Activated CD4-positive, alpha-beta T cell treated with anti-CD3 and anti-CD28 coated beads for 36 hours (primary cell): Measurements from ENCODE around the gene LCE2D. TPM values are rescaled to one million over a fixed set of nuclear protein-coding genes. Genes with fewer than 3 reads are reported as not detected.

Experiments
- ATAC-seq: fragments of 200-7000 bp; cut with Tn5 transposase; one replicate; pipeline ENCODE4 v1.10.0; 2021; ENCODE audit warnings: mild to moderate bottlenecking, moderate library complexity
- CTCF ChIA-PET: fragments of 350-600 bp; sonication (Branson Sonifier 250); formaldehyde crosslinking; loops from one replicate; lab custom pipeline; 2021; ENCODE audit warnings: antibody characterized with exemption; lab: Charles Lee
- POLR2A ChIA-PET: fragments of 350-600 bp; sonication (Branson Sonifier 250); formaldehyde crosslinking; loops from one replicate; lab custom pipeline; 2021; ENCODE audit warnings: antibody characterized with exemption, inconsistent platforms; lab: Charles Lee
- DNase-seq: peaks from one replicate; pipeline ENCODE4 v3.0.0-alpha.2; 2020
- H3K27ac Mint-ChIP-seq: one replicate; pipeline ENCODE4 v1.8.0; 2021; ENCODE audit warnings: mixed read lengths
- H3K27me3 Mint-ChIP-seq: one replicate; pipeline ENCODE4 v1.8.0; 2021; ENCODE audit warnings: mixed read lengths
- H3K36me3 Mint-ChIP-seq: one replicate; pipeline ENCODE4 v1.8.0; 2021; ENCODE audit warnings: low read depth, mixed read lengths
- H3K4me1 Mint-ChIP-seq: one replicate; pipeline ENCODE4 v1.8.0; 2021; ENCODE audit warnings: mixed read lengths
- H3K4me3 Mint-ChIP-seq: one replicate; pipeline ENCODE4 v1.8.0; 2021; ENCODE audit warnings: mild to moderate bottlenecking, moderate library complexity, mixed read lengths
- H3K9me3 Mint-ChIP-seq: one replicate; pipeline ENCODE4 v1.8.0; 2021; ENCODE audit warnings: low read depth, mixed read lengths
- intact Hi-C, 2 experiments: fragments of 100-400 bp; cut with DNase I in 1 of 2; cut with micrococcal nuclease in 1 of 2; formaldehyde crosslinking; loops; one replicate each; pipeline versions ENCODE4 v1.14.2 to v1.15.1; 2022 to 2024; cut with DNase I, micrococcal nuclease
- total RNA-seq, 2 experiments: library from RNA; stranded (reverse); gene quantifications; one replicate each; pipeline ENCODE4 v1.2.3, GENCODE V29; 2021

Gene LCE2D
- total RNA-seq, 2 experiments from 2014 or later, result not detected

- ChIA-PET CTCF (interaction anchor here (0.7 kb wide), 2 partner anchors 57 to 1005 kb away, joined by 3 read pairs; no protein-coding TSS in a partner anchor), POLR2A (no interaction called here)
- intact Hi-C loops, result no loop called here
- no peak within 1 kb of the TSS for H3K4me3 Mint-ChIP-seq
- H3K27ac Mint-ChIP-seq, result no peak within 1 kb of the TSS
- ATAC-seq (no peak), DNase-seq (no peak)
- H3K4me1 Mint-ChIP-seq, result no peaks in the 10 kb centered on the region
- no peaks in the 10 kb centered on the region for H3K9me3 Mint-ChIP-seq
- H3K27me3 Mint-ChIP-seq, result peaks cover 10% of the 10 kb centered on the region
- H3K36me3 Mint-ChIP-seq, result no peaks in the 10 kb centered on the region
Measured at GRCh38 chr1:152697701-152698600, 34.8 kb downstream of the LCE2D start, which contains the start of gene LCE2A. TSS of gene LCE2A (plus strand) at chr1:152698345. CDS start at chr1:152698902, 557 bp downstream.

- ChIA-PET POLR2A (no interaction called here), CTCF (no interaction called here)
- intact Hi-C loops, result no loop called here
- Mint-ChIP-seq H3K27me3 (peaks cover 10% of the 10 kb centered on the region), H3K36me3 (no peaks in the 10 kb centered on the region), H3K9me3 (peaks cover 5% of the 10 kb centered on the region), H3K4me1 (no peaks in the 10 kb centered on the region), H3K27ac (no peak overlapping the region), H3K4me3 (no peak overlapping the region)
- DNase-seq, result no peak
- ATAC-seq, result no peak
Measured at GRCh38 chr1:152699746-152700145, 36.6 kb downstream of the LCE2D start.

DNA sequence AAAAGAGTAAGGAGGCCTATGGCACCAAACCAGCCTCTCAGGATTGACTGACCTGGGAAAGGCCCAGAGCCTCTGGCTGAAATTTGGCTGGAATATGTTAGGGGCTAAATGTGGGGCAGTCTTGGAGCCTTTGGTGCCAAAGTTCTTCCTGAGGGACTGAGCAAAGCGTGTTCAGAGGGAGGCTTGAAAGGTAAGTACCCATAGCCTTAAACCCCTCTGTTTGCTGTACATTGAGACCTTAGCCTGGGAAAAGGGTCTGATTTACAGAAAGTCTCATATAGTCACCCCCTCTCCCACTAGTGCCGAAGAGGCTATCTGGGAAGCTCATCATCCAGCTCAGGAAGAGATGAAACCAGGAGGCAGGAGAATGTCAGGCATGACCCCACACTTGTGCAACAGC is 44.7 kb downstream of the LCE2D start, which contains the start of gene LCE4A:
TSS of gene LCE4A (plus strand) at position 301 of the 400 bp plus-strand sequence. CDS start 916 bp downstream, outside the sequence.
- Mint-ChIP-seq H3K9me3 (peaks cover 5% of the 10 kb centered on the region), H3K36me3 (no peaks in the 10 kb centered on the region), H3K27ac (no peak within 1 kb of the TSS), H3K4me1 (no peaks in the 10 kb centered on the region), H3K27me3 (peaks cover 34% of the 10 kb centered on the region), H3K4me3 (no peak within 1 kb of the TSS)
- intact Hi-C loops, result no loop called here
- ATAC-seq (no peak), DNase-seq (no peak)
- POLR2A ChIA-PET, result no interaction called here
- CTCF ChIA-PET, result no interaction called here

Other genes starting within 250 kb of the LCE2D start
- gene CRNN, start 249.1 kb upstream of the LCE2D start, total RNA-seq, result not detected
- not detected for gene LCE5A, start 152.6 kb upstream of the LCE2D start, total RNA-seq
- gene CRCT1, start 148.9 kb upstream of the LCE2D start, total RNA-seq, result not detected
- not detected for gene LCE3E, start 96.6 kb upstream of the LCE2D start, total RNA-seq
- gene LCE3D, start 82.9 kb upstream of the LCE2D start, total RNA-seq, result not detected
- not detected for gene LCE3C, start 63.1 kb upstream of the LCE2D start, total RNA-seq
- not detected for gene LCE3B, start 49.6 kb upstream of the LCE2D start, total RNA-seq
- gene LCE3A, start 40.3 kb upstream of the LCE2D start, total RNA-seq, result not detected
- gene LCE2C, start 11.9 kb downstream of the LCE2D start, total RNA-seq, result not detected
- gene LCE2B, start 22.7 kb downstream of the LCE2D start, total RNA-seq, result not detected
- gene LCE2A, start 35.0 kb downstream of the LCE2D start, total RNA-seq, result not detected
- not detected for gene LCE4A, start 44.8 kb downstream of the LCE2D start, total RNA-seq
- gene KPRP, start 94.6 kb downstream of the LCE2D start, total RNA-seq, result not detected
- gene LCE1F, start 111.8 kb downstream of the LCE2D start, total RNA-seq, result not detected
- gene LCE1E, start 122.9 kb downstream of the LCE2D start, total RNA-seq, result not detected
- gene LCE1D, start 133.3 kb downstream of the LCE2D start, total RNA-seq, result not detected
- not detected for gene LCE1C, start 143.3 kb downstream of the LCE2D start, total RNA-seq
- gene LCE1B, start 148.6 kb downstream of the LCE2D start, total RNA-seq, result not detected
- gene LCE1A, start 164.1 kb downstream of the LCE2D start, total RNA-seq, result not detected
- not detected for gene LCE6A, start 179.5 kb downstream of the LCE2D start, total RNA-seq
- not detected for gene LCE7A, start 196.6 kb downstream of the LCE2D start, total RNA-seq
- not detected for gene SMCP, start 214.9 kb downstream of the LCE2D start, total RNA-seq
- gene IVL, start 245.2 kb downstream of the LCE2D start, total RNA-seq, result under 1 TPM in 1 of 2 experiments, not detected in 1; 0.07 TPM